Immature natural killer cell (primary cell): ENCODE measurements around the gene ANKRD13B. TPM values are rescaled to one million over a fixed set of nuclear protein-coding genes. Genes with fewer than 3 reads are reported as not detected.
A peak's percentile ranks its signal among the peaks of the same experiment; 100 is the strongest.

Experiments
- DNase-seq, 3 donors: peaks; one replicate each; pipeline ENCODE4 v3.0.0; 2022; ENCODE audit warnings: mixed read lengths in 1 of 3
- H3K27ac Mint-ChIP-seq, 6 donors: one replicate each; pipeline ENCODE4 v1.8.0; 2020; ENCODE audit warnings: mixed read lengths in 6 of 6, mild to moderate bottlenecking in 5 of 6, inconsistent platforms in 4 of 6, moderate library complexity in 3 of 6
- H3K27me3 Mint-ChIP-seq, 3 donors: one replicate each; pipeline ENCODE4 v1.8.0; 2020 to 2021; ENCODE audit warnings: low read depth in 3 of 3, mild to moderate bottlenecking in 3 of 3, mixed read lengths in 3 of 3, moderate library complexity in 3 of 3, inconsistent platforms in 1 of 3
- H3K36me3 Mint-ChIP-seq, 3 donors: one replicate each; pipeline ENCODE4 v1.8.0; 2020; ENCODE audit warnings: mixed read lengths in 3 of 3, inconsistent platforms in 2 of 3, mild to moderate bottlenecking in 2 of 3
- H3K4me1 Mint-ChIP-seq, 2 donors: one replicate each; pipeline ENCODE4 v1.8.0; 2020; ENCODE audit warnings: inconsistent platforms in 2 of 2, mild to moderate bottlenecking in 2 of 2, mixed read lengths in 2 of 2, moderate library complexity in 1 of 2
- H3K4me3 Mint-ChIP-seq, 5 donors: one replicate each; pipeline ENCODE4 v1.8.0; 2020; ENCODE audit warnings: mild to moderate bottlenecking in 5 of 5, mixed read lengths in 5 of 5, inconsistent platforms in 3 of 5, moderate library complexity in 3 of 5
- H3K9me3 Mint-ChIP-seq, 6 donors: one replicate each; pipeline ENCODE4 v1.8.0; 2020; ENCODE audit warnings: mild to moderate bottlenecking in 6 of 6, mixed read lengths in 6 of 6, inconsistent platforms in 4 of 6, moderate library complexity in 3 of 6
- polyA plus RNA-seq, 3 donors: library from polyadenylated mRNA; unstranded; fragments of 300-500 nt; fragmentation: Illumina TruSeq; gene quantifications; one replicate each; pipeline ENCODE4 v1.2.3, GENCODE V29; 2021

The ANKRD13B gene
- polyA plus RNA-seq, 3 donors from 2014 or later, result 0.18 TPM; not detected in 2

- H3K36me3 Mint-ChIP-seq, result no peaks in the 10 kb centered on the region
- H3K27ac Mint-ChIP-seq, result peak overlapping the region; percentile 59 to 95 (median 86)
- peaks cover 44 to 46% of the 10 kb centered on the region in 2 donors for H3K4me1 Mint-ChIP-seq
- no peaks in the 10 kb centered on the region for H3K9me3 Mint-ChIP-seq
- H3K4me3 Mint-ChIP-seq, result peak overlapping the region; percentile 90 to 96 (median 92)
- DNase-seq, result no peak
- peaks cover 4 to 6% (median 6%) of the 10 kb centered on the region in 3 donors for H3K27me3 Mint-ChIP-seq
Observed at GRCh38 chr17:29616300-29617048, 23.5 kb downstream of the ANKRD13B start.

DNA sequence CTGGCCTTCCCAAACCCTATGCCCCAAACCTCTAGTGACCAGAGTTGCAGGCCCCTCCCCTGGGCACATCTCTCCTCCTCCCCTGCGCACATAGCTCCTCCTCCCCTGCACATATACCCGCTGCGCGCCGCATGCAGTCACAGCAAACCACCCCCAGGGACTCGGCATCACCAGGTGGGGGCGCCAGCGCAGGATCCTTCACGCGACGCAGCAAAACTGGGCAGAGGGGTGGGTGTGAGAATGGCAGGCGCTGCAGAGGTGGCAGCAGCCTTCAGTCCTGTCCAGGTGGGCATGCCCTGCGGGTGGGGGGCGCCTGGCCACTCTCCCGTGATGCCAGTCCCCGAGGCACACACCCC, 24.2 kb downstream of the ANKRD13B start:
- DNase-seq, result peak; percentile 83 to 89 (median 87)
- H3K4me3 Mint-ChIP-seq, result peak overlapping the region; percentile 90 to 96 (median 92)
- H3K4me1 Mint-ChIP-seq, result peaks cover 51 to 52% of the 10 kb centered on the region in 2 donors
- H3K36me3 Mint-ChIP-seq, result no peaks in the 10 kb centered on the region
- H3K27me3 Mint-ChIP-seq, result peaks cover 4 to 6% (median 6%) of the 10 kb centered on the region in 3 donors
- peak overlapping the region; percentile 22 to 88 (median 68) for H3K27ac Mint-ChIP-seq
- no peaks in the 10 kb centered on the region for H3K9me3 Mint-ChIP-seq

- Mint-ChIP-seq H3K4me3 (peak overlapping the region; percentile 90 to 96 (median 92)), H3K4me1 (peaks cover 54% of the 10 kb centered on the region in 2 donors), H3K27ac (peak overlapping the region; percentile 36 to 88 (median 68)), H3K9me3 (no peaks in the 10 kb centered on the region), H3K36me3 (no peaks in the 10 kb centered on the region), H3K27me3 (peaks cover 5 to 8% (median 6%) of the 10 kb centered on the region in 3 donors)
- peak; percentile 87 to 88 (median 88) for DNase-seq
Observed at GRCh38 chr17:29617481-29618271, 24.7 kb downstream of the ANKRD13B start.

- Mint-ChIP-seq H3K36me3 (no peaks in the 10 kb centered on the region), H3K4me3 (peak overlapping the region in 4 of 5 donors; percentile 25 to 96 (median 66)), H3K9me3 (no peaks in the 10 kb centered on the region), H3K27me3 (peaks cover 6 to 11% (median 7%) of the 10 kb centered on the region in 3 donors), H3K27ac (no peak overlapping the region), H3K4me1 (peaks cover 60 to 62% of the 10 kb centered on the region in 2 donors)
- DNase-seq, result no peak
Observed at GRCh38 chr17:29618272-29619065, 25.5 kb downstream of the ANKRD13B start.

- no peak for DNase-seq
- H3K4me3 Mint-ChIP-seq, result peak overlapping the region in 1 of 5 donors; percentile 38
- H3K4me1 Mint-ChIP-seq, result peaks cover 56 to 60% of the 10 kb centered on the region in 2 donors
- H3K27ac Mint-ChIP-seq, result no peak overlapping the region
- H3K27me3 Mint-ChIP-seq, result peaks cover 6 to 18% (median 9%) of the 10 kb centered on the region in 3 donors
- no peaks in the 10 kb centered on the region for H3K9me3 Mint-ChIP-seq
- no peaks in the 10 kb centered on the region for H3K36me3 Mint-ChIP-seq
Observed at GRCh38 chr17:29619251-29619650, 26.3 kb downstream of the ANKRD13B start.

GRCh38 chr17:29620271-29620670, 27.3 kb downstream of the ANKRD13B start:
- Mint-ChIP-seq H3K27ac (no peak overlapping the region), H3K4me3 (peak overlapping the region in 2 of 5 donors; percentile 17 to 44), H3K36me3 (no peaks in the 10 kb centered on the region), H3K9me3 (no peaks in the 10 kb centered on the region), H3K4me1 (peaks cover 46 to 49% of the 10 kb centered on the region in 2 donors), H3K27me3 (peaks cover 6 to 20% (median 11%) of the 10 kb centered on the region in 3 donors)
- DNase-seq, result no peak

- no peak for DNase-seq
- no peak overlapping the region for H3K27ac Mint-ChIP-seq
- H3K27me3 Mint-ChIP-seq, result peaks cover 6 to 20% (median 10%) of the 10 kb centered on the region in 3 donors
- no peaks in the 10 kb centered on the region for H3K9me3 Mint-ChIP-seq
- H3K4me1 Mint-ChIP-seq, result peaks cover 40 to 47% of the 10 kb centered on the region in 2 donors
- H3K36me3 Mint-ChIP-seq, result no peaks in the 10 kb centered on the region
- peak overlapping the region; percentile 33 to 84 (median 78) for H3K4me3 Mint-ChIP-seq
Observed at GRCh38 chr17:29620779-29621500, 28.0 kb downstream of the ANKRD13B start.

- peaks cover 6 to 20% (median 10%) of the 10 kb centered on the region in 3 donors for H3K27me3 Mint-ChIP-seq
- H3K9me3 Mint-ChIP-seq, result no peaks in the 10 kb centered on the region
- H3K27ac Mint-ChIP-seq, result peak overlapping the region in 1 of 6 donors; percentile 30
- peaks cover 32 to 44% of the 10 kb centered on the region in 2 donors for H3K4me1 Mint-ChIP-seq
- no peaks in the 10 kb centered on the region for H3K36me3 Mint-ChIP-seq
- peak overlapping the region; percentile 72 to 84 (median 81) for H3K4me3 Mint-ChIP-seq
- DNase-seq, result no peak
Observed at GRCh38 chr17:29621751-29622194, 28.8 kb downstream of the ANKRD13B start.

GRCh38 chr17:29622337-29623282, 29.7 kb downstream of the ANKRD13B start, which contains the start of gene CORO6:
TSS of gene CORO6 (minus strand) at chr17:29622912. CDS start at chr17:29621421, 1,491 bp downstream.
- H3K9me3 Mint-ChIP-seq, result no peaks in the 10 kb centered on the region
- H3K4me1 Mint-ChIP-seq, result peaks cover 24 to 42% of the 10 kb centered on the region in 2 donors
- H3K36me3 Mint-ChIP-seq, result no peaks in the 10 kb centered on the region
- peak within 1 kb of the TSS; percentile 78 to 84 (median 84) for H3K4me3 Mint-ChIP-seq
- H3K27ac Mint-ChIP-seq, result peak within 1 kb of the TSS; percentile 37 to 77 (median 56)
- H3K27me3 Mint-ChIP-seq, result peaks cover 3 to 20% (median 10%) of the 10 kb centered on the region in 3 donors
- DNase-seq, result peak; percentile 62 to 66 (median 64)

GRCh38 chr17:29623283-29623647, 30.3 kb downstream of the ANKRD13B start:
- Mint-ChIP-seq H3K9me3 (no peaks in the 10 kb centered on the region), H3K36me3 (no peaks in the 10 kb centered on the region), H3K27me3 (peaks cover 2 to 20% (median 10%) of the 10 kb centered on the region in 3 donors), H3K4me3 (peak overlapping the region; percentile 78 to 84 (median 84)), H3K27ac (peak overlapping the region in 5 of 6 donors; percentile 37 to 77 (median 49)), H3K4me1 (peaks cover 23 to 48% of the 10 kb centered on the region in 2 donors)
- DNase-seq, result no peak

GRCh38 chr17:29624586-29624985, 31.7 kb downstream of the ANKRD13B start:
- H3K4me1 Mint-ChIP-seq, result peaks cover 30 to 61% of the 10 kb centered on the region in 2 donors
- no peak for DNase-seq
- peak overlapping the region in 4 of 6 donors; percentile 37 to 57 (median 54) for H3K27ac Mint-ChIP-seq
- no peaks in the 10 kb centered on the region for H3K9me3 Mint-ChIP-seq
- peaks cover 0 to 24% (median 10%) of the 10 kb centered on the region in 3 donors for H3K27me3 Mint-ChIP-seq
- H3K36me3 Mint-ChIP-seq, result peaks cover 0 to 4% (median 0%) of the 10 kb centered on the region in 3 donors
- no peak overlapping the region for H3K4me3 Mint-ChIP-seq
